Right hindlimb (tissue), 1 donor: ENCODE results near the gene CHI3L2.

ENCODE experiments used
- DNase-seq: peaks from one replicate; pipeline ENCODE4 v3.0.0-alpha.2; 2018

The CHI3L2 gene, protein sequence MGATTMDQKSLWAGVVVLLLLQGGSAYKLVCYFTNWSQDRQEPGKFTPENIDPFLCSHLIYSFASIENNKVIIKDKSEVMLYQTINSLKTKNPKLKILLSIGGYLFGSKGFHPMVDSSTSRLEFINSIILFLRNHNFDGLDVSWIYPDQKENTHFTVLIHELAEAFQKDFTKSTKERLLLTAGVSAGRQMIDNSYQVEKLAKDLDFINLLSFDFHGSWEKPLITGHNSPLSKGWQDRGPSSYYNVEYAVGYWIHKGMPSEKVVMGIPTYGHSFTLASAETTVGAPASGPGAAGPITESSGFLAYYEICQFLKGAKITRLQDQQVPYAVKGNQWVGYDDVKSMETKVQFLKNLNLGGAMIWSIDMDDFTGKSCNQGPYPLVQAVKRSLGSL

DNA sequence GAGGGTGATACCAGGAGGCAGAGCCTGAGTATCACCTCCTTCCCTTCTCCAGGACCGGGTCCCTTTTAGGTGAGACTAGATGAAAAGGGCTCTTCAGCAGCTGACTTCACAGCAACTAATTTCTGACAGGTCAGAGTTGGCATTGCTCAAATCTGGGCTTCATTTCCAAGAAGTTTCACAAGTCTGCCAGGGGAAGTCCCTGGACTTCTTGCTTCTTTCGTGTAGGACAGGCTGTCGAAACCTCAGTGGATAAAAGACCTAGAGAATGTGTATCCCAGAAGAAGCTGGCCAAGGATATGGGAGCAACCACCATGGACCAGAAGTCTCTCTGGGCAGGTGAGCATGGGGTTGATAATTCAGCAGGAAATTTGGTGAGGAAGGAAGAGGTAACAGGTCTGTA is at the start of gene CHI3L2:
Gene CHI3L2 (plus strand): TSS at position 280 of the 400 bp plus-strand sequence. CDS start 17 bp downstream, at position 297.
- DNase-seq, result no peak

DNA sequence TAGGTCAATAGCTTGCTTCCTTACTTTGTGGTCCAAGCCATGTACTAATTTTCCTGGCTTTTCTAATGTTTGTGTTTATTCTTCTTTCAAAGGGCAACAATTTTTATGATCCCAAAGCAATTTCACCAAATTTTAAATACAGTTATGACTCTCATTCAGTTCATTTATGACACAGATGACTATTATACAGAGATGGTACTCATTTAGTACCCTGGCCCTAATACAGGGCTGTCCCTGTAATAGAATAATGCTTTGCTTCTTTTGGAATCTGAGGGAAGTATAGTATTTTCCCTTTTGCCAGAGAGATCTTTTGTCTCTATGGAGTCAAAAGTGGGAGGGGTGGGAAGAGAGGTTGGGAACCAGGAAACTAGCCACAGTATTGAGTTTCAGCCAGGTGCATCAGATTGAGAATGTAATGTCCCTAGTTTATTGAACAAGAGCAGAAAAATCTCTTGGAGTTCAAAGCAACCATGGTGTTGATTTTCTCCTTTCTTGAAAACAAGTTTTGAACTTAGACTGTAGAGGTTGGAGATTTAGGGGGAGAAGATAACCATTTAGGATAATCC is 47.5 kb upstream of the CHI3L2 start:
- DNase-seq, result no peak

DNA sequence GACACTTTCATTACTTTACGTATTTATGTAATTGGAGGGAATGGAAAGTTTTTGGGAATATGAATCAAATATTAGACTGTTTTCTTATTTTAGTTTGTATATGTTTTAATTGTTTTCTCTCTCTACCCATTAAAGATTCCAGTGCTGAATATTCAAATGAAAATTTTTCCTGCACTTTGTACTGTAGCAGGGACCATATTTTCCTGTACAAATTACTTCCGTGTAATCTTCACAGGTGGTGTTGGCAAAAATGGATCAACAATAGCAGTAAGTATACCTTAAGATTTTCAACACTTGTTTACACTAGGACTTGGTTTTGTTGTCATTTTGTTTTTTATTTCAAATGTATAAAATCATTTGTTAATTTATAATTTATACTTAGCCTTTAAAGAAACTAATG is 45.5 kb upstream of the CHI3L2 start:
- DNase-seq, result no peak

DNA sequence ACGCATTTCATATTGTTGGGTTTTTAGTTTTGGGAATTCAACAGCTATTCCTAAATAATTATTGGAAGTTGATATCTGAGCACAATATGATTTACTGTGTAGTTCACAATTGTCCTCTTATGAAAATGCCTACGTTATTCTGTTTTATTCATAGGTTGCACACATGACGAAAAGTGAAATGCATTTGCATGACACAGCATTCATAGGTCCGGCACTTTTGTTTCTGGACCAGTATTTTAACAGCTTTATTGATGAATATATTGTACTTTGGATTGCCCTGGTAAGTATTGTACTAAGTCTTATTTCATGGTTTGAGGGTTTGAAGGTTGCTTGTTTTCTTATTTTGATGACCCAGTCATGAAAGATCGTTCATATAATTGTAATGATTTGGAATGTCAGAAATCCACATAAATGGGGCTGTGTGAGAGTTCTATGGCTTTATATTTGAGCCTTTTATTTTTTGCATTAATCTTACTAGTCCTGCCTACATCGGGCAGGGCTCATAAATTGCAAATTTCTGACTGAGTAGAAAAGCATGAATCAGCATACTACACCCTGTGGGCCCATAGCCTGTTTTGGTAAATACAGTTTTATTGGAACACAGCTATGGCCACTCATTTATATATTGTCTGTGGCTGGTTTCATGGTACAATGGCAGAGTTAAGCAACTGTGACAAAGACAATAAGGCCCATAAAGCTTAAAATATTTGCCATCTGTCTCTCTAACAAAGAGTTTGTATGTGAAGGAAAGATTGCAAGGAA is 44.0 kb upstream of the CHI3L2 start:
- DNase-seq, result no peak

DNA sequence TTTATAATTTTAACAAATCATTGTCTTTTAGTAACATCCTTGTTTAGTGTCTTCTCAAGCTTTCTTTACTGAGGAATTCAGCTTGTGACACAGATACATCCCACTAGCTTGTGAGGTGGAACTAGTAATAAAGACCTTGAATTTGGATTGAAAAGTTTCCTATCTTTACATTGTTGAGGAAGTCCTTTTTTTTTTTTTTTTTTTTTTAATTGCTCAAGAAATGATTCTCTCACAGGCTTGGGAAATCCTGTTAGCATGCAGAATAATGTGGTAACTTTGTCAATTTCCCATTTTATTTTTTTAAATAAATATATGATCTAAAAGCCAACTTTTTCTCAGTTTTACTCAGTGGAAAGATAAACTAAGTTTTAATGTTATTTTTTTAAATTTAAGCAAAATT is 42.9 kb upstream of the CHI3L2 start:
- DNase-seq, result no peak

DNA sequence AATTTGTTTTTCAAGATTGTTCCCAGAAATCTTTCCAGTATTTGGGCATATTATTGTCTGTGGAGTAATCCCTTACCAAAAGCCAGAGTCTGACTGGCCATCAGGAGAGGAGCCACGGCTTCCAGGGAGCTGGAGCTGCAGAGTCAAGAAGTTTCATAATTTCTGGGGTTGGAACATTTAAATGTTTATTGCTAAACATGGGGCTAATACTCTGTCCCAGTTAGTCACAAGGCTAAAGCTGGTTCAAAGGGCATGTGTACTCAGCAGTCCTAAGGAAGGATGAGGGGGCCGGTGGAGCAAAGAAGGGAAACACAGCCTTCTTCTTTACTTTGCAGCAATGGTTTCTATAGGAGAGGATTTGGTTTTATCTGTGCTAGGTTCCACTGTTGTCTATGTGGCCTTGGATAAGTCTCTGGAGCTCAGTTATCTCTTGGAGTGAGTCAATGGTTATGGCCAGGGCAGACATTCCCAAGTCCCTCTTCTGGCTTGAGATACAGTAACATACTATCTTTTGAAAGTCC is 36.5 kb upstream of the CHI3L2 start:
- no peak for DNase-seq

DNA sequence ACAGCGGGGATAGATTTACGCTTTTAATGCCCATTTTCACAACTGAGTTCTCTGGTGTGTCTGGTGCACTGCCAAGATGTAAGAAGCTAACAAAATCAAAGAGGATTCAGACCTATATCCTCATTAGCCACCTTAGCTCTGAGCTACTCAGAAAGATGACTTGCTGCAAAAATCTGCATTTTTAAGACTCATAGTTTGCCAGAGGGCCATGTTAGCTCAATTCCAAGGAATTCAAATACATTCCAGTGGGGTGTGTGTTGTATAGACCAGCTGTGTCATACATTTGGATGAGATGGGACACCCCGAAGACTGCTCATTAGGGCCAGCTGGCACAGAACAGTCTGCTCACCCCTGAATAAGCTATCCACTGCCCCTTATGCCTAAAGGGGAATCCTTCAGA is 36.0 kb upstream of the CHI3L2 start:
- no peak for DNase-seq

DNA sequence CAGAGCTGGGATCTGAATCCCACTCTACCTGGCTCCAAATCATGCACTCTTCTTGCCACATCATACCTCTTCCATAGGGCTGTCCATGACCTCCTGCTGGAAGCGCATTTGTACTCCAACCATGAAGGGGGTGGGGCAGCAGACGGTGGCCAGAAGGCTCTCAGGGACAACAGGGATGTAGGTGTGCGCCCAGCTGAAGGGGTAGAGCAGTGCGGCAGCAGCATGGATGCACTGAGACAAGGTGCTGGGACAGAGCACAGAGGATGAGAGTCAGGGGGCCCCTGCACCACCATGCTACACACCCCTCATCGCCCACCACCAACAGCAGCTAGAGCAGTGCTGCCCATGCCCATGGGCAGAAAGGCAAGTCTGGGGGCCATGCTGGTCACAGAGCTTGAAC is 35.4 kb upstream of the CHI3L2 start:
- DNase-seq, result no peak

DNA sequence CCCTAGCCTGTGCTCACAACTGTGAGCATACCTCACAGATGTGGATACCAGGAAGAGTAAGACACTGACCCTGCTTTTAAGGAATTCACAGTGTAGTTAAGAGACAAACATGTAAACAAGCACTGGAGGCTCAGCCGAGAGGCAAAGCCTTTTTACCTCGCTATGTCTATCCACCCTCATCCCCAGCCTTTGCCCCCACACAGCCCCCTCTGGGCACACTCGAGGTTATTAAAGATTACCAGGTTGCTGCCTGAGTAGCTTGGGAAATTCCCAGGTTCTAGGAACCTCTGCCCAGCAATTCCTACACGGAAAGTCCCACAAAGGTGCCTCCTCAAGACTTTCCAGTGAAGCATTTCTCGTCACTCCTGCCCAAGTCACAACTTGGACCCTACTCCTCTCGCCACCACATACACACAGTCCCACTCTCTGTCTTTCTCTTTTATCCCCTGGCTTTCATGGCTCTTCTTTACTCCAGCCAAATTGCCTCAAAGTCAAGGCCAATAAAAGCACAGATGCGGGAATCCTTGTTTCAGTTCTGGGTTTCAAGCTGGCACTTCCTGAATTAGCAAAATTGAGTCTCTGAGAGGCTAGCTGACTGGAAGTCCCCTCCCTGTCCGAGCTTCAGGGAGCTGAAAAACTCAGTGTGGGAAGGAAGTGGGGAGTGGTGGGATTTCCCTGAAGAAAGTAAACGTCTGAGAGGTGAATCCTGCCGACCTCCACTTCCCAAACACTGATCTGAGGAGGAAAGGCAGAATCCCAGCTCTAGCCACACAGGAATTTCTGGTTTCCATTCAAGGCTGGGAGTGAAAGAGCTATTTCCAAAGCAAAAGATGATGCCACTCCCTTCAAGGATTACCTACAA is 34.6 kb upstream of the CHI3L2 start:
- no peak for DNase-seq

DNA sequence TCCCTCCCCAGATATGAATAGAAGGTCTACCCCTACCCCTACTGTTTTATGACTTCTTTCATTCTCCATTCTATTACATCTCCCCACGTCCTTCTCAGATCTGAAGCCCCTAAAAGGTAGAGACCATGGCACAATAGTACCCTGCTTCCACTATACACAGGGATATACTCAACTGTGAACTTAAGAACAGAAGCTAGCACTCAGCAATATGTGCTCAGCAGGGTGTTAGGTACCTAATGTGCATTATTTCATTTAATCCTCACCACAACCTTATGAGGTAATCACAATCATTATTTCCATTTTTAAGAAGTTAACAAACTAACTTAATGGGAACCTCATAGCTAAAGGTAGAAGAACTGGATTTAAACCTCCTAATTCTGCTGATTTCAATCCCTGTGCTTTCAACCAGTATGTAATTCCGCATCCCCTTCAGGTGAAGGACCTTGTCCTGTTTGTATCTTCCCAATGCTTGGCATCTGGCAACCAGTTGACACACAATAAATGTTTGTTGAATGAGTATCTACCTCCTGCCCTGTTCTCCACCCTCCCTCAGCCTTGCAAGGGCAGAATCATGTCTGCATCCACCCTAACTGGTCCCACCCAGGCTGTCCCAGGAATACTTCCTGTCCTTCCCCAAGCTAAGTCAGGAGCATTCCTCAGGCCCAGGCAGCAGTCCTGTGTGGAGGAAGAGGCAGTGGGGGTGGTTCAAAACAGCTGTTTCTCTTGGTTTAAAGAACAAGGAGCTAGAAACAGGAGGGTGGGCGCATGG is 33.6 kb upstream of the CHI3L2 start:
- no peak for DNase-seq

DNA sequence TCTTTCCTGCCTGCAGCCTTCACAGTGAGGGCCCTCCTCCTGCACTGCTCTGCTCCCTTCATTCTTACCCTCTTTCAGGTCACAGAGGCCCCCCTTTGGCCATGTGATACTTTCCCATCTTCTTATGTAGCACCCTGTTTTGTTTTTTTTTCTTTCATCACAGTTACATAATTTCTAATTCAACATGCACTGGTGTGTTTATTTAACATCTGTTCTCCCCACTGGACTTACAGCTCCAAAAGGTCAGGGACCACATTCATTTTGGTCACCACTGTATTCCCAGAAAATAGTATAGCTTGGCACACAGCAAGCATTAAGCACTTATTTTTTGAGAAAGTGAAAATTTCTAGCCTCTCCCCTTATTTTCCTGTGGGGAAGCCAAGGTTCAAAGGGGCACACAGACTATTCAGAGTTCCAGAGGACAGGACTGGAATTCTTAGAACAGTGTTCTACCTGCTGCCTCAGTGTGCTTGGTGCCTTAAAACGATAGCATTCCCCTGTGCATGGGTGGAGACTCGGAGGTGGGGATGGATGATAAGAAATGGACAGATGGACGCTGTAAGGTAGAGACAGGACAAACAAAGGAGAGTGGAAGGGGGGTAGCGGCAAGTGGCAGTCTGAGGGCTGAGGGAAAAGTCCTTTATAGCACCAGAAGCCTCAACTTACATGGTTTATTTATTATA is 32.4 kb upstream of the CHI3L2 start:
- DNase-seq, result no peak

DNA sequence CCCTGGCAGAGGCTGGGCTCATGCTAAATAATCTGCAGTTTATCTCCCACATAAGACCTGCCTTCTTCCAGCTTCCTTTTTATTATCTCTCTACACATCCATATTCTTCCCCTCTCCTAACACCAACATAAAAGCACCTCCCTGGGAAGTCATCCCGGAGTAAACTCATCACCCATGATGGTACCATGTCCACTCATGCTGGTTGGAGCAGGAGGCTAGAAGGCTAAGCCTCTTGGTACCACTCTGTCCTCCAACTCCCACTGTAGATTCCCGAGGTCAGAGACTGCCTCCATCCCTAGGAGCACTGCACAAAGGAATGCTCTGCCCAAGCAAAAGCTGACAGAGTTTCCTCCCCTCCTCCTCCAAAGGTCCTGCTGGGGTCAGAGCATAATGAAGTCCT is 31.3 kb upstream of the CHI3L2 start:
- no peak for DNase-seq

DNA sequence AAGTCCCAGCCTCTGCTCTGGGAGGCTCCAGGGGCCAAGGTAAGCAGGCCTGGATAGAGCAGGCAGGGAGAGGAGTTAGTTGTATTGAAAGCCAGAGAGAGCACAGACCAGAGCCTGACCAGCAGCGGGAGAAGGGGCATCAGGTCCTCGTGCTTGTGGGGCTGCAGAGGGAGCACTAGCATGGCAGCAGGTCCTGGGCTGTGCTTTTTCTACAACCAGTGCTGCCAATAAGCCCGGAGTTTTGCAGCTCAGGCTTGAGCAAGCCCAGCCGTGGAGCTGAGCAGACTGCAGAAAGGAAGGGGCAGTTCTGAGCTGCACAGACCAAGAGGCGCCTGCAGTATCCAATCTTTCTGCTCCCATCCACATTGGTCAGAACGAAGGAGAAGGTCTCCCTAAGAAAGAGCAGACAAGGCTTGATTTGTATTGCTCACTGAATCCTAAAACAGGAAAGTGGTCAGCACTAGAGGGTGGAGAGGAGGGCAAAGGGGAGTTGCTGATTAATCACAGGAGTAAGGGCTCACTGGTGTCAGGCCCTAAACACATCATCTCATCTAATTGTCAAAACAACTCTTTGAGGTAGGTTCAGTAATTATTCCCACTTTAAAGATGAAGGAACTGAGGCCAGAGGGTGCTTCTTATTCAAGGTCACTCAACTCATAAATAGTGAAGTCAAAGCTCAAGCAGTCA is 29.8 kb upstream of the CHI3L2 start:
- DNase-seq, result no peak

DNA sequence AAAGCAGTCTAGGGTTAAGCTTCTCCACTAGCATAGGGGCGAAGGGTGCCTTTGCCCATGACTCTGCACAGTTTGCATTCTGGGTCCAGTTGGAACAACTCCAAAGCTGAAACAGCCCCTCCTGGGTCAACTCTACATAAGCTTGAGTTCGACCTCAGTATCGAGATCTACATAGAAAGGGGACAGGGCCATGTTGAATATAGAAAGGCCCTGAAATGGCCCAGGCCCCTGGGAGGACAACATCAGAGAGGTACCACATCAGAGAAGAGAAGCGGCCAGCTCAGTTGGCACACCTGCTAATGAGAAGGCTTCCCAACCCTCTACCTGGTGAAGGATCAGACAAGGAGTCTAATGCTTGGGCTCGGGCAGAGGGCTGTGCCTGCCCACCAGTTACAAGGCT is 28.7 kb upstream of the CHI3L2 start:
- DNase-seq, result no peak

DNA sequence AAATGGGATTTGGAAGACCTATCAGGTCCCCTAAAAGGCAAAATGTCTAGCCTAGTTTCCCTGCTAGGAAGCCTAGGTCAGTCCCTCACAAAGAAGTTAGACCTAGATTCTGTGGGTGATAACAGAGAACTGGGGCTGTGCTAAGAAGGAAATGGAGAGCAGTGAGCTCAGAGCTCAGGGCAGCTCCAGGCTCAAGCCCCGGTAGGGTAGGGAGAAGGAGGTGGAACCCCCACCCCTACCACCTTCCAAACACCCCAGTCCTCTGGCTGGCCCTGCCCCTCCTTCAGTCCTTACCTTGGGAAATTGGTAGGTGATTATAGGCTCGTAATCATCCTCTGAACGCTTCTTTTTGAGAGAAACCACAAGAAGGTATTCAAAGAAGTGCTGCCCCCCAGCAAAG is 28.2 kb upstream of the CHI3L2 start:
- no peak for DNase-seq

DNA sequence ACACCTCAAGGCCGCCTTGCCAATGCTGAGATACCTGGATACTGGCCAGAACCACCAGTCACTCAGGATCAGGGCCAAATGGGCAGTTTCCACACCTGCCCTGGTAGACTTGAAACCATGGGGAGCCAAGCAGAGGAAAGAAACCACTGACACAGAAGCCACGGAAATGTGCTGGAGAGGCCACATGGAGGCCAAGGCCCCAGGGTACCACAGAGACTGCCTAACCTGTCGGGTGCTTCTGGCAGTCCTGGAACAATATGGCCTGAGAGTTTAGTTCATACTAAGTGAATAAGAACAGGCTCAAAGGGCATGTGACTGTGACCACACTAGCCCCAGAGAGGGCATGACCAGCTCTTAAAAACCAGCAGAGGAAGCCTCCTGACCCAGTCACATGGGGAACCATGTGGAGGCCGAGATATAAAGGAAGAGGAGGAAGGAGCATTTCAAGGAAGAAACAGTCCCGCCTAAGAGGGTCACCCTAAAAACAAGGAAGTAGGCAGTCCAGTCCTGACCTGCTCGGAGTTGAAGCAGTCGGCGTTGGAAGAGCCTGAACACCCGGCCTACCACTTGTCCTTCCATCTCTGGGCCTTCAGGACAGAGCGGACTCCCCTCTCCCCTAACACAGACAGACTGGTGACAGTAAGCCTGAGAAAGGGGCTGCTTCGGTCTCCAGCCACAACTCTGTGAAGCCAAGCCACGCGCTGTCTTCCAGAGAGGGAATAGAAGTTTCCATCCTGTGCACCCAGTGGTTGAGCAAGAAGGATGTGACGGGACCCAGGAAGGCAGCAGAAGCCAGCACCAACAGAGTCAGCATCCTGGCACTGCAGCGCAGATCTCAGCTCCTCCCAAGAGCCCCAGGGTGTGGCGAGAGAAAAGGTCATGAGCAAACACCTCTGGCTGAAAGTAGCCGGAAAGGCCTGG is 27.4 kb upstream of the CHI3L2 start, which contains the start of gene DENND2D:
Gene DENND2D (minus strand): TSS at position 766 of the 921 bp plus-strand sequence. CDS start 187 bp downstream, at position 579.
- no peak for DNase-seq

DNA sequence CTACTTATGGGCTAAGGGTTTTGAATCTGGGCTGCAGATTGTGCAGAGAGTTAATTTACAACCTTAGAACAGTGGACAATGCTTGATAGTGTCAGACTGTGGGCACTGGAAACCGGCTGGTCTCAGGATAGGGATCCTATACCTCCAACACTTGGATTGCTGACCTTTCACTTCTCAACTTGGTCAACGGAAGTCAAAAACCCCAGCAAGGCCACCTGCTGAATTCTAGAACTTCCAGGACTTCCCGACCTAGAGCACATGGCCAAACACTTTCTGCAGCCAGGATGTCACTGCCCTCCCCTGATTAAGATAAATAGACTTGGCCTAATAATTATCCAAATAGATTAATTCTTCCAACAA is 26.7 kb upstream of the CHI3L2 start:
- DNase-seq, result no peak

DNA sequence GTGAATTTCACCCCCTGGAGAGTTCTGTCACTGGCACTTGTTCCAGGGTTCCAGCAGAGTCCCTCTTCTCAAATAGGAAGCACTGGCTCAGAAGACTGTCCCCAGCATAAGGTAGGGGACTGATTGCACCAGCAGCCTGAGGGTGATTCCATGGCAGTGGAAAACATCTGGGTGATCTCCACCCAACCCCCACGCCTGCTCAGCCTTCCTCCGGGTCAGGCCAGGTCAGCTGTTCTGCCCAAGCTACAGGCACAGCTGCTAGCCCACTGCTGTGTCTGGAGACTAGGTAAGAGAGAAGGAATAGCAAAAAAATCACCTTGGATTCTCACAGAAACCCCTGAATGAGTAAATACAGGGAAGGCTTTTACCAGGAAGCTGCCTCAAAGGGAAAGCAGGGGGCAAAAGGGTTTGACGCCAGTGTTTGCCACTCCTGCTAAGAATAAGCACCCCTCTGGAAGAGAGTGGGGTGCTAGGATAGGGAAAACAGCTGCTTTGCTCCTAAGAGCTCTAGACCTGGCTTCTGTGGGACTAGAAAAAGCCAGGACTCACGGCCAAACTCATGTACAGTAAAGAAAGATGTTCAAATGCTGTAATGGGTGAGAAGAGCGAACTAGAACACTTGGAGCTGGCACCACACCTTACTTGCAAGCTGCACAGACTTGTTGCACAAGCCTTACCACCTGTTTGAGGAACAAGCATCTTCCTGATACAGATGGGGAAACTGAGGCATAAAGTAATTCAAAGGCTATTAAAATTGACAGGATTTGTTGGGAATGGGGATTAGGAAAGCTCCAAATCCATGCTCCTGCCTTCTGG is 26.0 kb upstream of the CHI3L2 start:
- DNase-seq, result no peak

DNA sequence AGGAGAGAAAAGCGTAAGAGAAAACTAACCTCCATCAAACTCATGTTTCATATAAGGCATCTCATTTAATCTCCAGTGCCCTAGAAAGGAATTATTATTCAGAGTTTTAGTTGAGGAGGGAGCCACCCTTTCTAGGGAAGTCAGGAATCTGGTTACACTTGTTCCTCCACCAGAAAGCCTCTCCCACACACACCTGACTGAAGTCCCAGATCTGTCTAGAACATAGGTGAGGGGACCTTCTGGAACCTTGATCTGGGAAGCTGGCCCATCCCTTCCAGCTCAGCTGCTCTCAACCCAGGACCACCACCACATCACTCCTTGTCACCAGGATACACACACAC is 25.2 kb upstream of the CHI3L2 start:
- DNase-seq, result no peak
